MM.1S (cell line): ENCODE measurements around the gene ALKBH8.

Experiments used
- DNase-seq: peaks from one replicate; pipeline ENCODE4 v3.0.0-alpha.2; 2015
- H2AFZ ChIP-seq: fragments of 300-600 bp; sonication (generic); 2 replicates; pipeline ENCODE4 v1.6.0; 2016; ENCODE audit warnings: antibody characterized with exemption, low read length
- H3F3A ChIP-seq: fragments of 300-600 bp; sonication (generic); 2 replicates; pipeline ENCODE4 v1.6.1; 2016; ENCODE audit warnings: mild to moderate bottlenecking, antibody characterized with exemption, low read length, moderate library complexity, mixed read lengths; ENCODE audit not compliant: insufficient read depth
- H3K27ac ChIP-seq: fragments of 300-600 bp; sonication (generic); 2 replicates; pipeline ENCODE4 v1.5.1; 2016; ENCODE audit warnings: mild to moderate bottlenecking, low read length
- H3K27me3 ChIP-seq: fragments of 300-600 bp; sonication (generic); replicated peaks from 2 replicates; pipeline ENCODE4 v1.6.0; 2016; ENCODE audit warnings: low read length; ENCODE audit not compliant: insufficient read depth
- H3K36me3 ChIP-seq: fragments of 300-600 bp; sonication (generic); replicated peaks from 2 replicates; pipeline ENCODE4 v1.6.1; 2016; ENCODE audit warnings: mild to moderate bottlenecking, low read length, mixed read lengths; ENCODE audit not compliant: insufficient read depth
- H3K4me1 ChIP-seq: fragments of 300-600 bp; sonication (generic); 2 replicates; pipeline ENCODE4 v1.6.1; 2016; ENCODE audit warnings: low read length, mixed read lengths
- H3K4me2 ChIP-seq: fragments of 300-600 bp; sonication (generic); 2 replicates; pipeline ENCODE4 v1.6.0; 2016; ENCODE audit warnings: low read depth, low read length
- H3K4me3 ChIP-seq: fragments of 300-600 bp; sonication (generic); 2 replicates; pipeline ENCODE4 v1.5.1; 2016; ENCODE audit warnings: low read length, mixed read lengths
- H3K79me2 ChIP-seq: fragments of 300-600 bp; sonication (generic); 2 replicates; pipeline ENCODE4 v1.6.1; 2016; ENCODE audit warnings: mixed run types, low read length, mixed read lengths
- H3K9ac ChIP-seq: fragments of 300-600 bp; sonication (generic); 2 replicates; pipeline ENCODE4 v1.6.1; 2016; ENCODE audit warnings: low read length, mixed read lengths
- H3K9me2 ChIP-seq: fragments of 300-600 bp; sonication (generic); replicated peaks from 2 replicates; pipeline ENCODE4 v1.6.1; 2016; ENCODE audit warnings: mild to moderate bottlenecking, low read length, mixed read lengths; ENCODE audit not compliant: insufficient read depth
- H3K9me3 ChIP-seq: fragments of 300-600 bp; sonication (generic); replicated peaks from 2 replicates; pipeline ENCODE4 v1.6.1; 2016; ENCODE audit warnings: mild to moderate bottlenecking, low read length, mixed read lengths; ENCODE audit not compliant: insufficient read depth
- H4K20me1 ChIP-seq: fragments of 300-600 bp; sonication (generic); 2 replicates; pipeline ENCODE4 v1.6.1; 2016; ENCODE audit warnings: mild to moderate bottlenecking, low read length, moderate library complexity, mixed read lengths; ENCODE audit not compliant: insufficient read depth
- EZH2 ChIP-seq: fragments of 300-600 bp; sonication (generic); optimal IDR thresholded peaks from 2 replicates; pipeline ENCODE3; 2017; ENCODE audit warnings: low read depth, mild to moderate bottlenecking, antibody characterized with exemption, low read length, mixed read lengths
- EZH2phosphoT487 ChIP-seq: fragments of 300-600 bp; sonication (generic); IDR thresholded peaks from 2 replicates; pipeline ENCODE4 v1.6.1; 2018; ENCODE audit warnings: antibody characterized with exemption, low read length
- TF ChIP-seq, protein P1 (sequence below): fragments of 300-600 bp; sonication (generic); IDR thresholded peaks from 2 replicates; pipeline ENCODE4 v1.5.1; 2016; ENCODE audit warnings: antibody characterized with exemption, low read length, mixed read lengths

The ALKBH8 gene

GRCh38 chr11:107573438-107573837 lies 7.9 kb upstream of the ALKBH8 start:
- TF ChIP-seq EZH2 = no peak
- TF ChIP-seq, protein P1, sequence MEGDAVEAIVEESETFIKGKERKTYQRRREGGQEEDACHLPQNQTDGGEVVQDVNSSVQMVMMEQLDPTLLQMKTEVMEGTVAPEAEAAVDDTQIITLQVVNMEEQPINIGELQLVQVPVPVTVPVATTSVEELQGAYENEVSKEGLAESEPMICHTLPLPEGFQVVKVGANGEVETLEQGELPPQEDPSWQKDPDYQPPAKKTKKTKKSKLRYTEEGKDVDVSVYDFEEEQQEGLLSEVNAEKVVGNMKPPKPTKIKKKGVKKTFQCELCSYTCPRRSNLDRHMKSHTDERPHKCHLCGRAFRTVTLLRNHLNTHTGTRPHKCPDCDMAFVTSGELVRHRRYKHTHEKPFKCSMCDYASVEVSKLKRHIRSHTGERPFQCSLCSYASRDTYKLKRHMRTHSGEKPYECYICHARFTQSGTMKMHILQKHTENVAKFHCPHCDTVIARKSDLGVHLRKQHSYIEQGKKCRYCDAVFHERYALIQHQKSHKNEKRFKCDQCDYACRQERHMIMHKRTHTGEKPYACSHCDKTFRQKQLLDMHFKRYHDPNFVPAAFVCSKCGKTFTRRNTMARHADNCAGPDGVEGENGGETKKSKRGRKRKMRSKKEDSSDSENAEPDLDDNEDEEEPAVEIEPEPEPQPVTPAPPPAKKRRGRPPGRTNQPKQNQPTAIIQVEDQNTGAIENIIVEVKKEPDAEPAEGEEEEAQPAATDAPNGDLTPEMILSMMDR = no peak
- no peak for TF ChIP-seq EZH2phosphoT487
- H3K9me2 ChIP-seq = no peaks in the 10 kb centered on the region
- no peak for DNase-seq
- no peak overlapping the region for H3K4me2 ChIP-seq
- no peak overlapping the region for H3K9ac ChIP-seq
- H2AFZ ChIP-seq = no peak overlapping the region
- no peaks in the 10 kb centered on the region for H3K79me2 ChIP-seq
- H4K20me1 ChIP-seq = no peaks in the 10 kb centered on the region
- H3K4me3 ChIP-seq = no peak overlapping the region
- H3K27me3 ChIP-seq = no peaks in the 10 kb centered on the region
- H3K9me3 ChIP-seq = no peaks in the 10 kb centered on the region
- H3F3A ChIP-seq = peaks cover 1% of the 10 kb centered on the region; the same call in 1 of the 2 replicates
- no peaks in the 10 kb centered on the region for H3K36me3 ChIP-seq
- peaks cover 6% of the 10 kb centered on the region; the same call in 1 of the 2 replicates for H3K4me1 ChIP-seq
- no peak overlapping the region for H3K27ac ChIP-seq

GRCh38 chr11:107570015-107570414 lies 4.5 kb upstream of the ALKBH8 start:
- no peak overlapping the region for H3K27ac ChIP-seq
- no peak overlapping the region for H3K9ac ChIP-seq
- H3K27me3 ChIP-seq = no peaks in the 10 kb centered on the region
- peaks cover 19% of the 10 kb centered on the region for H3F3A ChIP-seq
- no peak overlapping the region for H3K4me3 ChIP-seq
- peaks cover 3% of the 10 kb centered on the region; the same call in 1 of the 2 replicates for H3K79me2 ChIP-seq
- H3K4me2 ChIP-seq = no peak overlapping the region
- no peak overlapping the region for H2AFZ ChIP-seq
- no peak for DNase-seq
- TF ChIP-seq EZH2 = no peak
- TF ChIP-seq EZH2phosphoT487 = no peak
- TF ChIP-seq, protein P1 = no peak
- H3K4me1 ChIP-seq = peaks cover 28% of the 10 kb centered on the region
- H4K20me1 ChIP-seq = no peaks in the 10 kb centered on the region
- no peaks in the 10 kb centered on the region for H3K9me3 ChIP-seq
- H3K9me2 ChIP-seq = no peaks in the 10 kb centered on the region
- H3K36me3 ChIP-seq = no peaks in the 10 kb centered on the region

- Histone ChIP-seq H4K20me1 (no peaks in the 10 kb centered on the region), H3K79me2 (peaks cover 23% of the 10 kb centered on the region), H3K9me2 (no peaks in the 10 kb centered on the region), H3K27me3 (no peaks in the 10 kb centered on the region), H3K9me3 (no peaks in the 10 kb centered on the region), H2AFZ (peak overlapping the region; percentile 36), H3K4me2 (peak overlapping the region; percentile 33), H3K4me3 (peak overlapping the region; percentile 0; the same call in 1 of the 2 replicates), H3K36me3 (no peaks in the 10 kb centered on the region), H3F3A (peaks cover 28% of the 10 kb centered on the region), H3K4me1 (peaks cover 38% of the 10 kb centered on the region), H3K9ac (no peak overlapping the region; the same call in 1 of the 2 replicates), H3K27ac (peak overlapping the region; percentile 22; the same call in 1 of the 2 replicates)
- DNase-seq = peak; percentile 77
- TF ChIP-seq EZH2phosphoT487 (no peak), EZH2 (no peak)
- TF ChIP-seq, protein P1 = no peak
These were observed 2.3 kb upstream of the ALKBH8 start for GRCh38 chr11:107567739-107568335.
